H9 (cell line): ENCODE data around the gene MRPL3. TPM values are rescaled to one million over a fixed set of nuclear protein-coding genes. Genes with fewer than 3 reads are reported as not detected.
A peak's percentile ranks its signal among the peaks of the same experiment; 100 is the strongest.

ENCODE experiments used
- DNase-seq: peaks from one replicate; pipeline ENCODE4 v3.0.0-alpha.2; 2017
- H2AFZ ChIP-seq: one replicate; pipeline ENCODE4 v1.6.1; 2013; ENCODE audit warnings: mild to moderate bottlenecking, low read length, control low read depth, moderate library complexity
- H2AK5ac ChIP-seq: 2 replicates; pipeline ENCODE4 v1.6.1; 2013; ENCODE audit warnings: low read length, control low read depth, mixed read lengths; ENCODE audit not compliant: insufficient read length
- H2BK120ac ChIP-seq: one replicate; pipeline ENCODE4 v1.6.1; 2013; ENCODE audit warnings: low read depth, mild to moderate bottlenecking, low read length, control low read depth, inconsistent platforms; ENCODE audit not compliant: poor library complexity, severe bottlenecking
- H2BK12ac ChIP-seq: 2 replicates; pipeline ENCODE4 v1.6.1; 2013; ENCODE audit warnings: low read length, control low read depth, mixed read lengths, low read depth; ENCODE audit not compliant: insufficient read length
- H2BK15ac ChIP-seq: 2 replicates; pipeline ENCODE4 v1.6.1; 2013; ENCODE audit warnings: low read depth, low read length, control low read depth
- H2BK20ac ChIP-seq: one replicate; pipeline ENCODE4 v1.6.1; 2013; ENCODE audit warnings: low read depth, mild to moderate bottlenecking, low read length, control low read depth, inconsistent platforms; ENCODE audit not compliant: poor library complexity, severe bottlenecking
- H2BK5ac ChIP-seq: 2 replicates; pipeline ENCODE4 v1.6.1; 2013; ENCODE audit warnings: low read length, control low read depth, mixed read lengths; ENCODE audit not compliant: insufficient read length
- H3K14ac ChIP-seq: 2 replicates; pipeline ENCODE4 v1.6.1; 2013; ENCODE audit warnings: low read length, control low read depth; ENCODE audit not compliant: insufficient read depth
- H3K18ac ChIP-seq: 2 replicates; pipeline ENCODE4 v1.6.1; 2013; ENCODE audit warnings: low read depth, mild to moderate bottlenecking, mixed read lengths, low read length, control low read depth; ENCODE audit not compliant: insufficient read length
- H3K23ac ChIP-seq: 2 replicates; pipeline ENCODE4 v1.6.1; 2013; ENCODE audit warnings: low read length, control low read depth, mixed read lengths, low read depth; ENCODE audit not compliant: insufficient read length
- H3K23me2 ChIP-seq: 2 replicates; pipeline ENCODE4 v1.6.1; 2013; ENCODE audit warnings: low read depth, mild to moderate bottlenecking, mixed read lengths, low read length, control low read depth; ENCODE audit not compliant: insufficient read length, poor library complexity, severe bottlenecking
- H3K27ac ChIP-seq: 2 replicates; pipeline ENCODE4 v1.5.1; 2013; ENCODE audit warnings: low read length, control low read depth, mixed read lengths, low read depth; ENCODE audit not compliant: insufficient read length
- H3K27me3 ChIP-seq: 2 replicates; pipeline ENCODE4 v1.6.1; 2013; ENCODE audit warnings: low read length, control low read depth, inconsistent platforms; ENCODE audit not compliant: insufficient read depth
- H3K4ac ChIP-seq: 2 replicates; pipeline ENCODE4 v1.6.1; 2013; ENCODE audit warnings: low read depth, mild to moderate bottlenecking, control low read depth, inconsistent platforms, low read length, moderate library complexity
- H3K4me1 ChIP-seq: 2 replicates; pipeline ENCODE4 v1.6.1; 2013; ENCODE audit warnings: low read length, control low read depth, inconsistent platforms; ENCODE audit not compliant: insufficient read depth
- H3K4me2 ChIP-seq: 2 replicates; pipeline ENCODE4 v1.6.1; 2013; ENCODE audit warnings: low read length, control low read depth, mixed read lengths; ENCODE audit not compliant: insufficient read length, insufficient read depth
- H3K56ac ChIP-seq: 2 replicates; pipeline ENCODE4 v1.6.1; 2013; ENCODE audit warnings: low read depth, mild to moderate bottlenecking, mixed read lengths, low read length, control low read depth; ENCODE audit not compliant: insufficient read length
- H3K79me1 ChIP-seq: 2 replicates; pipeline ENCODE4 v1.6.1; 2013; ENCODE audit warnings: low read depth, mild to moderate bottlenecking, moderate library complexity, low read length, control low read depth, inconsistent platforms; ENCODE audit not compliant: insufficient read depth, poor library complexity, severe bottlenecking
- H3K79me2 ChIP-seq: 2 replicates; pipeline ENCODE4 v1.6.1; 2013; ENCODE audit warnings: low read length, control low read depth, inconsistent platforms; ENCODE audit not compliant: insufficient read depth
- H3K9ac ChIP-seq: 2 replicates; pipeline ENCODE4 v1.6.1; 2013; ENCODE audit warnings: low read length, control low read depth, mixed read lengths; ENCODE audit not compliant: insufficient read length; ENCODE audit errors: extremely low read depth
- H3K9me3 ChIP-seq: one replicate; pipeline ENCODE4 v1.6.1; 2013; ENCODE audit warnings: low read depth, low read length, inconsistent platforms; ENCODE audit not compliant: control insufficient read depth
- H3T11ph ChIP-seq: one replicate; pipeline ENCODE4 v1.6.1; 2013; ENCODE audit warnings: mild to moderate bottlenecking, low read length, control low read depth, inconsistent platforms
- H4K20me1 ChIP-seq: one replicate; pipeline ENCODE4 v1.6.1; 2013; ENCODE audit not compliant: control insufficient read depth, insufficient read length, insufficient read depth
- H4K5ac ChIP-seq: 2 replicates; pipeline ENCODE4 v1.6.1; 2013; ENCODE audit warnings: low read depth, mild to moderate bottlenecking, mixed read lengths, low read length, control low read depth; ENCODE audit not compliant: insufficient read length
- H4K8ac ChIP-seq: replicated peaks from 2 replicates; pipeline ENCODE4 v1.6.1; 2013; ENCODE audit warnings: low read length, control low read depth, mixed read lengths, low read depth; ENCODE audit not compliant: insufficient read length
- H4K91ac ChIP-seq: 2 replicates; pipeline ENCODE4 v1.6.1; 2013; ENCODE audit warnings: low read depth, mild to moderate bottlenecking, moderate library complexity, mixed read lengths, low read length, control low read depth; ENCODE audit not compliant: insufficient read length
- H3K27ac Mint-ChIP-seq, 3 experiments: 2 replicates in 2 of 3; 3 replicates in 1 of 3; pipeline ENCODE4 v1.8.0; 2020 to 2021; ENCODE audit warnings: mixed read lengths in 3 of 3, mild to moderate bottlenecking in 1 of 3, moderate library complexity in 1 of 3
- H3K27me3 Mint-ChIP-seq: 2 replicates; pipeline ENCODE4 v1.8.0; 2021; ENCODE audit warnings: low read depth, mild to moderate bottlenecking, moderate library complexity, mixed read lengths
- H3K36me3 Mint-ChIP-seq, 3 experiments: 2 replicates in 2 of 3; 3 replicates in 1 of 3; pipeline ENCODE4 v1.8.0; 2020 to 2021; ENCODE audit warnings: low read depth in 3 of 3, mixed read lengths in 3 of 3; ENCODE audit not compliant: insufficient read depth in 1 of 3
- H3K4me1 Mint-ChIP-seq, 2 experiments: 2 replicates each; pipeline ENCODE4 v1.8.0; 2020; ENCODE audit warnings: mixed read lengths in 2 of 2
- H3K4me3 Mint-ChIP-seq, 2 experiments: 2 replicates in 1 of 2; 3 replicates in 1 of 2; pipeline ENCODE4 v1.8.0; 2020 to 2021; ENCODE audit warnings: mild to moderate bottlenecking in 2 of 2, mixed read lengths in 2 of 2, moderate library complexity in 1 of 2
- H3K9me3 Mint-ChIP-seq, 2 experiments: 2 replicates in 1 of 2; 3 replicates in 1 of 2; pipeline ENCODE4 v1.8.0; 2020; ENCODE audit warnings: mild to moderate bottlenecking in 2 of 2, mixed read lengths in 2 of 2, moderate library complexity in 1 of 2
- WGBS: extraction: QIAGEN DNeasy Blood & Tissue Kit; methylation state at CpG from one replicate; pipeline ENCODE4 v1.1.7; 2013; ENCODE audit warnings: missing lambda C conversion rate, low lambda C conversion rate, mixed read lengths; ENCODE audit not compliant: insufficient read length; ENCODE audit errors: extremely low coverage; 5-methylcytosine and 5-hydroxymethylcytosine counted together
- total RNA-seq: library from RNA; stranded (reverse); gene quantifications from 2 replicates; pipeline ENCODE4 v1.2.1, GENCODE V29; 2021
- TF ChIP-seq, protein P1 (sequence below): fragments of 200-600 bp; sonication (generic); conservative IDR thresholded peaks from 3 replicates; pipeline ENCODE4 v1.8.0; 2021; ENCODE audit warnings: antibody characterized with exemption, mild to moderate bottlenecking

Gene MRPL3
- total RNA-seq, 1 experiment from 2014 or later, result 154 TPM

DNA sequence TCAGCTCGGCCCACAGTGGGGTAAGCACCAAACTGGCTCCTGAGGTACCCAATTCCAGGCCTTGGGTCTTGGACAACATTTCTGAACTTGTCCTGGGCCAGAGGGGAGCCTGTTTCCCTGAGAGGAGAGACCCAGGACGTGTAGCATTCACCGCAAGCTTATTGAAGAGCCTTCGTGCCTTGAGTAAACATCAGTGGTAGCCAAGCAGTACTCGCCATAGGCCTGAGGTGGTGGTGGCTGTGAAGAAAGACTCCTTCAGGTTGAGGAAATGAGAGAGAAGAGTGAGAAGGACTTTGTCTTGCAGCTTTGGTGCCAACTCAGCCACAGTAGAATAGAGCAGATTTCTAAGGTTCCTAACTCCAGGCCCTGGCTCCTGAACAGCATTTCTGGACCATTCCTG lies 71.0 kb downstream of the MRPL3 start:
- no peak for DNase-seq
- Histone ChIP-seq H4K20me1 (no peaks in the 10 kb centered on the region), H3K9ac (no peak overlapping the region), H2BK5ac (no peak overlapping the region), H3K27ac (no peak overlapping the region), H3K14ac (no peak overlapping the region), H3K23ac (no peak overlapping the region), H2BK20ac (no peak overlapping the region), H3K56ac (no peak overlapping the region), H4K91ac (no peak overlapping the region), H3K4ac (no peak overlapping the region), H3K4me1 (peaks cover 6% of the 10 kb centered on the region), H3K79me2 (no peaks in the 10 kb centered on the region), H2BK15ac (no peak overlapping the region), H3K18ac (no peak overlapping the region), H4K5ac (no peak overlapping the region), H3T11ph (no peak overlapping the region), H3K4me2 (no peak overlapping the region), H2AK5ac (no peak overlapping the region), H2BK12ac (no peak overlapping the region), H2BK120ac (no peak overlapping the region), H3K27me3 (no peaks in the 10 kb centered on the region), H3K79me1 (no peaks in the 10 kb centered on the region), H4K8ac (no peak overlapping the region), H2AFZ (no peak overlapping the region), H3K9me3 (no peaks in the 10 kb centered on the region), H3K23me2 (no peaks in the 10 kb centered on the region)
- Mint-ChIP-seq H3K9me3 (no peaks in the 10 kb centered on the region), H3K27ac (peak overlapping the region in 1 of 3 experiments; percentile 59; a peak in 1 of 7 replicates), H3K36me3 (no peaks in the 10 kb centered on the region), H3K4me3 (no peak overlapping the region), H3K4me1 (peaks cover 3 to 6% of the 10 kb centered on the region in 2 experiments; a peak in 3 of 4 replicates), H3K27me3 (no peaks in the 10 kb centered on the region)
- TF ChIP-seq, protein P1, sequence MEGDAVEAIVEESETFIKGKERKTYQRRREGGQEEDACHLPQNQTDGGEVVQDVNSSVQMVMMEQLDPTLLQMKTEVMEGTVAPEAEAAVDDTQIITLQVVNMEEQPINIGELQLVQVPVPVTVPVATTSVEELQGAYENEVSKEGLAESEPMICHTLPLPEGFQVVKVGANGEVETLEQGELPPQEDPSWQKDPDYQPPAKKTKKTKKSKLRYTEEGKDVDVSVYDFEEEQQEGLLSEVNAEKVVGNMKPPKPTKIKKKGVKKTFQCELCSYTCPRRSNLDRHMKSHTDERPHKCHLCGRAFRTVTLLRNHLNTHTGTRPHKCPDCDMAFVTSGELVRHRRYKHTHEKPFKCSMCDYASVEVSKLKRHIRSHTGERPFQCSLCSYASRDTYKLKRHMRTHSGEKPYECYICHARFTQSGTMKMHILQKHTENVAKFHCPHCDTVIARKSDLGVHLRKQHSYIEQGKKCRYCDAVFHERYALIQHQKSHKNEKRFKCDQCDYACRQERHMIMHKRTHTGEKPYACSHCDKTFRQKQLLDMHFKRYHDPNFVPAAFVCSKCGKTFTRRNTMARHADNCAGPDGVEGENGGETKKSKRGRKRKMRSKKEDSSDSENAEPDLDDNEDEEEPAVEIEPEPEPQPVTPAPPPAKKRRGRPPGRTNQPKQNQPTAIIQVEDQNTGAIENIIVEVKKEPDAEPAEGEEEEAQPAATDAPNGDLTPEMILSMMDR, result no peak
- no CpG with 5 or more reads among the region's 5 CpGs for WGBS
